Nephron (organoid): ENCODE data around the gene MCF2L2.

Experiments used
- H3K27ac Mint-ChIP-seq, 3 experiments: 2 replicates each; pipeline ENCODE4 v1.8.0; 2020; ENCODE audit warnings: mixed read lengths in 3 of 3, mild to moderate bottlenecking in 2 of 3, moderate library complexity in 1 of 3
- H3K27me3 Mint-ChIP-seq: 2 replicates; pipeline ENCODE4 v1.8.0; 2021; ENCODE audit warnings: low read depth, mild to moderate bottlenecking, moderate library complexity, mixed read lengths
- H3K36me3 Mint-ChIP-seq: 2 replicates; pipeline ENCODE4 v1.8.0; 2020; ENCODE audit warnings: low read depth, mixed read lengths
- H3K4me1 Mint-ChIP-seq: 2 replicates; pipeline ENCODE4 v1.8.0; 2020; ENCODE audit warnings: mixed read lengths
- H3K4me3 Mint-ChIP-seq, 3 experiments: 2 replicates each; pipeline ENCODE4 v1.8.0; 2020; ENCODE audit warnings: mild to moderate bottlenecking in 3 of 3, mixed read lengths in 3 of 3, moderate library complexity in 2 of 3
- H3K9me3 Mint-ChIP-seq: 2 replicates; pipeline ENCODE4 v1.8.0; 2020; ENCODE audit warnings: mixed read lengths
- CTCF ChIP-seq, 3 experiments: fragments of 200-600 bp; sonication (generic); IDR thresholded peaks; one replicate each; pipeline ENCODE4 v1.5.0; 2021; ENCODE audit warnings: antibody characterized with exemption in 3 of 3; ENCODE audit not compliant: unreplicated experiment in 3 of 3

Gene MCF2L2

GRCh38 chr3:183319371-183319770 lies 109.0 kb downstream of the MCF2L2 start:
- no peak for TF ChIP-seq CTCF (IDR thresholded peaks at IDR 0.05; ENCODE audit: unreplicated experiment in 3 of 3)
- Mint-ChIP-seq H3K27ac (no peak overlapping the region), H3K27me3 (peaks cover 3% of the 10 kb centered on the region), H3K4me3 (no peak overlapping the region), H3K9me3 (no peaks in the 10 kb centered on the region), H3K36me3 (no peaks in the 10 kb centered on the region), H3K4me1 (no peaks in the 10 kb centered on the region)

- Mint-ChIP-seq H3K4me3 (no peak overlapping the region), H3K9me3 (no peaks in the 10 kb centered on the region), H3K4me1 (no peaks in the 10 kb centered on the region), H3K36me3 (no peaks in the 10 kb centered on the region), H3K27ac (no peak overlapping the region), H3K27me3 (peaks cover 3% of the 10 kb centered on the region)
- no peak for TF ChIP-seq CTCF (IDR thresholded peaks at IDR 0.05; ENCODE audit: unreplicated experiment in 3 of 3)
Measured at GRCh38 chr3:183318877-183319276, 109.5 kb downstream of the MCF2L2 start.

- Mint-ChIP-seq H3K27ac (no peak overlapping the region), H3K4me3 (no peak overlapping the region), H3K27me3 (peaks cover 3% of the 10 kb centered on the region), H3K9me3 (no peaks in the 10 kb centered on the region), H3K36me3 (no peaks in the 10 kb centered on the region), H3K4me1 (no peaks in the 10 kb centered on the region)
- TF ChIP-seq CTCF (IDR thresholded peaks at IDR 0.05; ENCODE audit: unreplicated experiment in 3 of 3), result no peak
Measured at GRCh38 chr3:183317886-183318865, 110.2 kb downstream of the MCF2L2 start.

- no peak overlapping the region for H3K27ac Mint-ChIP-seq
- no peaks in the 10 kb centered on the region for H3K9me3 Mint-ChIP-seq
- no peaks in the 10 kb centered on the region for H3K36me3 Mint-ChIP-seq
- no peak overlapping the region for H3K4me3 Mint-ChIP-seq
- TF ChIP-seq CTCF (IDR thresholded peaks at IDR 0.05; ENCODE audit: unreplicated experiment in 3 of 3), result no peak
- no peaks in the 10 kb centered on the region for H3K4me1 Mint-ChIP-seq
- no peaks in the 10 kb centered on the region for H3K27me3 Mint-ChIP-seq
Measured at GRCh38 chr3:183317271-183317670, 111.1 kb downstream of the MCF2L2 start.

GRCh38 chr3:183315739-183316138 lies 112.7 kb downstream of the MCF2L2 start:
- Mint-ChIP-seq H3K4me3 (no peak overlapping the region), H3K27ac (no peak overlapping the region), H3K4me1 (no peaks in the 10 kb centered on the region), H3K9me3 (no peaks in the 10 kb centered on the region), H3K36me3 (no peaks in the 10 kb centered on the region), H3K27me3 (no peaks in the 10 kb centered on the region)
- no peak for TF ChIP-seq CTCF (IDR thresholded peaks at IDR 0.05; ENCODE audit: unreplicated experiment in 3 of 3)

GRCh38 chr3:183313764-183314163 lies 114.7 kb downstream of the MCF2L2 start:
- Mint-ChIP-seq H3K36me3 (no peaks in the 10 kb centered on the region), H3K27ac (no peak overlapping the region), H3K27me3 (no peaks in the 10 kb centered on the region), H3K4me3 (no peak overlapping the region), H3K4me1 (no peaks in the 10 kb centered on the region), H3K9me3 (no peaks in the 10 kb centered on the region)
- TF ChIP-seq CTCF (IDR thresholded peaks at IDR 0.05; ENCODE audit: unreplicated experiment in 3 of 3), result no peak
